ENCODE data around the gene SLC48A1.
A peak's percentile ranks its signal among the peaks of the same experiment; 100 is the strongest.

The SLC48A1 gene

GRCh38 chr12:47773858-47774580 lies 981 bp downstream of the SLC48A1 start:
- Histone ChIP-seq H3K4me2 (ENCODE audit: low read length) (peak overlapping the region; percentile 91), H3K36me3 (replicated peaks; ENCODE audit: low read depth, low read length) (no peaks in the 10 kb centered on the region), H3K27me3 (ENCODE audit: low read depth, low read length) (peaks cover under 1% of the 10 kb centered on the region; the same call in 1 of the 2 replicates), H3K4me3 (ENCODE audit: low read length) (peak overlapping the region; percentile 99), H3K4me1 (ENCODE audit: low read length) (peaks cover 29% of the 10 kb centered on the region), H2AFZ (ENCODE audit: low read depth, low read length) (no peak overlapping the region), H3K79me2 (ENCODE audit: low read length) (peaks cover 12% of the 10 kb centered on the region), H3K27ac (ENCODE audit: low read length) (no peak overlapping the region), H4K20me1 (ENCODE audit: insufficient read depth, low read length) (0 out of 2 replicates have a peak, but pooled peaks cover 3% of the 10 kb centered on the region), H3K9ac (ENCODE audit: low read length) (peak overlapping the region; percentile 86), H3K9me3 (ENCODE audit: insufficient read depth, low read length) (no peaks in the 10 kb centered on the region)
- no peak for TF ChIP-seq CTCF (IDR thresholded peaks at IDR 0.05; ENCODE audit: low read depth, low read length)
- TF ChIP-seq EZH2phosphoT487 (IDR thresholded peaks at IDR 0.05; ENCODE audit: low read depth), result no peak

GRCh38 chr12:47774663-47775062 lies 1.6 kb downstream of the SLC48A1 start:
- Histone ChIP-seq H3K27ac (ENCODE audit: low read length) (no peak overlapping the region), H3K4me1 (ENCODE audit: low read length) (peaks cover 29% of the 10 kb centered on the region), H3K9ac (ENCODE audit: low read length) (no peak overlapping the region), H2AFZ (ENCODE audit: low read depth, low read length) (no peak overlapping the region), H3K4me2 (ENCODE audit: low read length) (peak overlapping the region; percentile 91), H3K79me2 (ENCODE audit: low read length) (peaks cover 12% of the 10 kb centered on the region), H3K36me3 (replicated peaks; ENCODE audit: low read depth, low read length) (no peaks in the 10 kb centered on the region), H3K9me3 (ENCODE audit: insufficient read depth, low read length) (no peaks in the 10 kb centered on the region), H3K4me3 (ENCODE audit: low read length) (no peak overlapping the region), H3K27me3 (ENCODE audit: low read depth, low read length) (no peaks in the 10 kb centered on the region), H4K20me1 (ENCODE audit: insufficient read depth, low read length) (0 out of 2 replicates have a peak, but pooled peaks cover 3% of the 10 kb centered on the region)
- TF ChIP-seq CTCF (IDR thresholded peaks at IDR 0.05; ENCODE audit: low read depth, low read length), result no peak

- TF ChIP-seq CTCF (IDR thresholded peaks at IDR 0.05; ENCODE audit: low read depth, low read length) (no peak), EZH2phosphoT487 (IDR thresholded peaks at IDR 0.05; ENCODE audit: low read depth) (no peak)
- Histone ChIP-seq H3K9ac (ENCODE audit: low read length) (no peak overlapping the region; the same call in 1 of the 2 replicates), H3K79me2 (ENCODE audit: low read length) (peaks cover 12% of the 10 kb centered on the region), H3K4me2 (ENCODE audit: low read length) (peak overlapping the region; percentile 91), H4K20me1 (ENCODE audit: insufficient read depth, low read length) (0 out of 2 replicates have a peak, but pooled peaks cover 3% of the 10 kb centered on the region), H3K9me3 (ENCODE audit: insufficient read depth, low read length) (no peaks in the 10 kb centered on the region), H3K27ac (ENCODE audit: low read length) (peak overlapping the region; percentile 17; the same call in 1 of the 2 replicates), H3K36me3 (replicated peaks; ENCODE audit: low read depth, low read length) (no peaks in the 10 kb centered on the region), H3K27me3 (ENCODE audit: low read depth, low read length) (no peaks in the 10 kb centered on the region), H3K4me1 (ENCODE audit: low read length) (peaks cover 29% of the 10 kb centered on the region), H2AFZ (ENCODE audit: low read depth, low read length) (no peak overlapping the region), H3K4me3 (ENCODE audit: low read length) (no peak overlapping the region)
Observed at GRCh38 chr12:47775100-47775911, 2.3 kb downstream of the SLC48A1 start.
